H9 (cell line): ENCODE measurements around the gene LUZP2. TPM values are rescaled to one million over a fixed set of nuclear protein-coding genes. Genes with fewer than 3 reads are reported as not detected.
A peak's percentile ranks its signal among the peaks of the same experiment; 100 is the strongest.

Source experiments
- DNase-seq: peaks from one replicate; pipeline ENCODE4 v3.0.0-alpha.2; 2017
- H2AFZ ChIP-seq: one replicate; pipeline ENCODE4 v1.6.1; 2013; ENCODE audit warnings: mild to moderate bottlenecking, low read length, control low read depth, moderate library complexity
- H2AK5ac ChIP-seq: 2 replicates; pipeline ENCODE4 v1.6.1; 2013; ENCODE audit warnings: low read length, control low read depth, mixed read lengths; ENCODE audit not compliant: insufficient read length
- H2BK120ac ChIP-seq: one replicate; pipeline ENCODE4 v1.6.1; 2013; ENCODE audit warnings: low read depth, mild to moderate bottlenecking, low read length, control low read depth, inconsistent platforms; ENCODE audit not compliant: poor library complexity, severe bottlenecking
- H2BK12ac ChIP-seq: 2 replicates; pipeline ENCODE4 v1.6.1; 2013; ENCODE audit warnings: low read length, control low read depth, mixed read lengths, low read depth; ENCODE audit not compliant: insufficient read length
- H2BK15ac ChIP-seq: 2 replicates; pipeline ENCODE4 v1.6.1; 2013; ENCODE audit warnings: low read depth, low read length, control low read depth
- H2BK20ac ChIP-seq: one replicate; pipeline ENCODE4 v1.6.1; 2013; ENCODE audit warnings: low read depth, mild to moderate bottlenecking, low read length, control low read depth, inconsistent platforms; ENCODE audit not compliant: poor library complexity, severe bottlenecking
- H2BK5ac ChIP-seq: 2 replicates; pipeline ENCODE4 v1.6.1; 2013; ENCODE audit warnings: low read length, control low read depth, mixed read lengths; ENCODE audit not compliant: insufficient read length
- H3K14ac ChIP-seq: 2 replicates; pipeline ENCODE4 v1.6.1; 2013; ENCODE audit warnings: low read length, control low read depth; ENCODE audit not compliant: insufficient read depth
- H3K18ac ChIP-seq: 2 replicates; pipeline ENCODE4 v1.6.1; 2013; ENCODE audit warnings: low read depth, mild to moderate bottlenecking, mixed read lengths, low read length, control low read depth; ENCODE audit not compliant: insufficient read length
- H3K23ac ChIP-seq: 2 replicates; pipeline ENCODE4 v1.6.1; 2013; ENCODE audit warnings: low read length, control low read depth, mixed read lengths, low read depth; ENCODE audit not compliant: insufficient read length
- H3K23me2 ChIP-seq: 2 replicates; pipeline ENCODE4 v1.6.1; 2013; ENCODE audit warnings: low read depth, mild to moderate bottlenecking, mixed read lengths, low read length, control low read depth; ENCODE audit not compliant: insufficient read length, poor library complexity, severe bottlenecking
- H3K27ac ChIP-seq: 2 replicates; pipeline ENCODE4 v1.5.1; 2013; ENCODE audit warnings: low read length, control low read depth, mixed read lengths, low read depth; ENCODE audit not compliant: insufficient read length
- H3K27me3 ChIP-seq: 2 replicates; pipeline ENCODE4 v1.6.1; 2013; ENCODE audit warnings: low read length, control low read depth, inconsistent platforms; ENCODE audit not compliant: insufficient read depth
- H3K4ac ChIP-seq: 2 replicates; pipeline ENCODE4 v1.6.1; 2013; ENCODE audit warnings: low read depth, mild to moderate bottlenecking, control low read depth, inconsistent platforms, low read length, moderate library complexity
- H3K4me1 ChIP-seq: 2 replicates; pipeline ENCODE4 v1.6.1; 2013; ENCODE audit warnings: low read length, control low read depth, inconsistent platforms; ENCODE audit not compliant: insufficient read depth
- H3K4me2 ChIP-seq: 2 replicates; pipeline ENCODE4 v1.6.1; 2013; ENCODE audit warnings: low read length, control low read depth, mixed read lengths; ENCODE audit not compliant: insufficient read length, insufficient read depth
- H3K56ac ChIP-seq: 2 replicates; pipeline ENCODE4 v1.6.1; 2013; ENCODE audit warnings: low read depth, mild to moderate bottlenecking, mixed read lengths, low read length, control low read depth; ENCODE audit not compliant: insufficient read length
- H3K79me1 ChIP-seq: 2 replicates; pipeline ENCODE4 v1.6.1; 2013; ENCODE audit warnings: low read depth, mild to moderate bottlenecking, moderate library complexity, low read length, control low read depth, inconsistent platforms; ENCODE audit not compliant: insufficient read depth, poor library complexity, severe bottlenecking
- H3K79me2 ChIP-seq: 2 replicates; pipeline ENCODE4 v1.6.1; 2013; ENCODE audit warnings: low read length, control low read depth, inconsistent platforms; ENCODE audit not compliant: insufficient read depth
- H3K9ac ChIP-seq: 2 replicates; pipeline ENCODE4 v1.6.1; 2013; ENCODE audit warnings: low read length, control low read depth, mixed read lengths; ENCODE audit not compliant: insufficient read length; ENCODE audit errors: extremely low read depth
- H3K9me3 ChIP-seq: one replicate; pipeline ENCODE4 v1.6.1; 2013; ENCODE audit warnings: low read depth, low read length, inconsistent platforms; ENCODE audit not compliant: control insufficient read depth
- H3T11ph ChIP-seq: one replicate; pipeline ENCODE4 v1.6.1; 2013; ENCODE audit warnings: mild to moderate bottlenecking, low read length, control low read depth, inconsistent platforms
- H4K20me1 ChIP-seq: one replicate; pipeline ENCODE4 v1.6.1; 2013; ENCODE audit not compliant: control insufficient read depth, insufficient read length, insufficient read depth
- H4K5ac ChIP-seq: 2 replicates; pipeline ENCODE4 v1.6.1; 2013; ENCODE audit warnings: low read depth, mild to moderate bottlenecking, mixed read lengths, low read length, control low read depth; ENCODE audit not compliant: insufficient read length
- H4K8ac ChIP-seq: replicated peaks from 2 replicates; pipeline ENCODE4 v1.6.1; 2013; ENCODE audit warnings: low read length, control low read depth, mixed read lengths, low read depth; ENCODE audit not compliant: insufficient read length
- H4K91ac ChIP-seq: 2 replicates; pipeline ENCODE4 v1.6.1; 2013; ENCODE audit warnings: low read depth, mild to moderate bottlenecking, moderate library complexity, mixed read lengths, low read length, control low read depth; ENCODE audit not compliant: insufficient read length
- H3K27ac Mint-ChIP-seq, 3 experiments: 2 replicates in 2 of 3; 3 replicates in 1 of 3; pipeline ENCODE4 v1.8.0; 2020 to 2021; ENCODE audit warnings: mixed read lengths in 3 of 3, mild to moderate bottlenecking in 1 of 3, moderate library complexity in 1 of 3
- H3K27me3 Mint-ChIP-seq: 2 replicates; pipeline ENCODE4 v1.8.0; 2021; ENCODE audit warnings: low read depth, mild to moderate bottlenecking, moderate library complexity, mixed read lengths
- H3K36me3 Mint-ChIP-seq, 3 experiments: 2 replicates in 2 of 3; 3 replicates in 1 of 3; pipeline ENCODE4 v1.8.0; 2020 to 2021; ENCODE audit warnings: low read depth in 3 of 3, mixed read lengths in 3 of 3; ENCODE audit not compliant: insufficient read depth in 1 of 3
- H3K4me1 Mint-ChIP-seq, 2 experiments: 2 replicates each; pipeline ENCODE4 v1.8.0; 2020; ENCODE audit warnings: mixed read lengths in 2 of 2
- H3K4me3 Mint-ChIP-seq, 2 experiments: 2 replicates in 1 of 2; 3 replicates in 1 of 2; pipeline ENCODE4 v1.8.0; 2020 to 2021; ENCODE audit warnings: mild to moderate bottlenecking in 2 of 2, mixed read lengths in 2 of 2, moderate library complexity in 1 of 2
- H3K9me3 Mint-ChIP-seq, 2 experiments: 2 replicates in 1 of 2; 3 replicates in 1 of 2; pipeline ENCODE4 v1.8.0; 2020; ENCODE audit warnings: mild to moderate bottlenecking in 2 of 2, mixed read lengths in 2 of 2, moderate library complexity in 1 of 2
- WGBS: extraction: QIAGEN DNeasy Blood & Tissue Kit; methylation state at CpG from one replicate; pipeline ENCODE4 v1.1.7; 2013; ENCODE audit warnings: missing lambda C conversion rate, low lambda C conversion rate, mixed read lengths; ENCODE audit not compliant: insufficient read length; ENCODE audit errors: extremely low coverage; 5-methylcytosine and 5-hydroxymethylcytosine counted together
- total RNA-seq: library from RNA; stranded (reverse); gene quantifications from 2 replicates; pipeline ENCODE4 v1.2.1, GENCODE V29; 2021
- TF ChIP-seq, protein P1 (sequence below): fragments of 200-600 bp; sonication (generic); conservative IDR thresholded peaks from 3 replicates; pipeline ENCODE4 v1.8.0; 2021; ENCODE audit warnings: antibody characterized with exemption, mild to moderate bottlenecking

The LUZP2 gene
- total RNA-seq, 1 experiment from 2014 or later, result 25.4 TPM

DNA sequence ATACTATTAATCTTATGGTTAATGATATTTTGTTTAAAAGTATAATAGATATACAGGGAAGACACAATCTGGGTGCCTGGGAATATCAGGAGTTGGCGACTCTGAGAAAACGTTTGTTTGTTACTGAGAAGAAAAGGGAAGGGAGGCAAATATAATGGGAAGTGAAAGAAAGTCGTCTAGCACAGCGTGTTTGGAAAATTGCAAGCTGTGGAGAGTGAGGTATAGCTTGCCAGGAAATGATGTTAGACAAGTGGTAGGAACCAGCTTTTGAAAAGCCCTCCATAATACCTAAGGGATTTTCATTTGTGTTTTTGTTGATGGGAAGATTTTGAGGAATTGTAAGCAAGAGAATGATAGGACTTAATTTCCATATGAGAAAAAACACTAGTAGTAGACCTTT is 322.2 kb downstream of the LUZP2 start:
- H3K36me3 Mint-ChIP-seq, result no peaks in the 10 kb centered on the region
- H4K91ac ChIP-seq, result no peak overlapping the region
- no peak overlapping the region for H4K8ac ChIP-seq
- no peaks in the 10 kb centered on the region for H3K79me2 ChIP-seq
- TF ChIP-seq, protein P1, sequence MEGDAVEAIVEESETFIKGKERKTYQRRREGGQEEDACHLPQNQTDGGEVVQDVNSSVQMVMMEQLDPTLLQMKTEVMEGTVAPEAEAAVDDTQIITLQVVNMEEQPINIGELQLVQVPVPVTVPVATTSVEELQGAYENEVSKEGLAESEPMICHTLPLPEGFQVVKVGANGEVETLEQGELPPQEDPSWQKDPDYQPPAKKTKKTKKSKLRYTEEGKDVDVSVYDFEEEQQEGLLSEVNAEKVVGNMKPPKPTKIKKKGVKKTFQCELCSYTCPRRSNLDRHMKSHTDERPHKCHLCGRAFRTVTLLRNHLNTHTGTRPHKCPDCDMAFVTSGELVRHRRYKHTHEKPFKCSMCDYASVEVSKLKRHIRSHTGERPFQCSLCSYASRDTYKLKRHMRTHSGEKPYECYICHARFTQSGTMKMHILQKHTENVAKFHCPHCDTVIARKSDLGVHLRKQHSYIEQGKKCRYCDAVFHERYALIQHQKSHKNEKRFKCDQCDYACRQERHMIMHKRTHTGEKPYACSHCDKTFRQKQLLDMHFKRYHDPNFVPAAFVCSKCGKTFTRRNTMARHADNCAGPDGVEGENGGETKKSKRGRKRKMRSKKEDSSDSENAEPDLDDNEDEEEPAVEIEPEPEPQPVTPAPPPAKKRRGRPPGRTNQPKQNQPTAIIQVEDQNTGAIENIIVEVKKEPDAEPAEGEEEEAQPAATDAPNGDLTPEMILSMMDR, result no peak
- no peak overlapping the region for H3K4me3 Mint-ChIP-seq
- H3K23me2 ChIP-seq, result no peaks in the 10 kb centered on the region
- H3K79me1 ChIP-seq, result no peaks in the 10 kb centered on the region
- peak overlapping the region in 1 of 3 experiments; percentile 12; a peak in 1 of 7 replicates for H3K27ac Mint-ChIP-seq
- H3K27me3 ChIP-seq, result no peaks in the 10 kb centered on the region
- no peak overlapping the region for H2BK15ac ChIP-seq
- H3T11ph ChIP-seq, result no peak overlapping the region
- H2BK5ac ChIP-seq, result no peak overlapping the region
- H3K9me3 Mint-ChIP-seq, result no peaks in the 10 kb centered on the region; a peak in 1 of 5 replicates
- no peak overlapping the region for H3K23ac ChIP-seq
- no peak overlapping the region for H3K18ac ChIP-seq
- H3K4me2 ChIP-seq, result no peak overlapping the region
- no peak overlapping the region for H3K14ac ChIP-seq
- H2BK20ac ChIP-seq, result no peak overlapping the region
- no peaks in the 10 kb centered on the region for H3K27me3 Mint-ChIP-seq
- peaks cover 10 to 12% of the 10 kb centered on the region in 2 experiments for H3K4me1 Mint-ChIP-seq
- no peaks in the 10 kb centered on the region for H3K9me3 ChIP-seq
- H4K20me1 ChIP-seq, result no peaks in the 10 kb centered on the region
- no peak overlapping the region for H2AFZ ChIP-seq
- H2BK12ac ChIP-seq, result no peak overlapping the region
- no CpG with 5 or more reads among the region's 4 CpGs for WGBS
- no peak for DNase-seq
- H3K27ac ChIP-seq, result no peak overlapping the region
- no peak overlapping the region for H2BK120ac ChIP-seq
- H3K56ac ChIP-seq, result no peak overlapping the region
- H4K5ac ChIP-seq, result no peak overlapping the region
- no peaks in the 10 kb centered on the region for H3K4me1 ChIP-seq
- no peak overlapping the region for H3K9ac ChIP-seq
- H3K4ac ChIP-seq, result no peak overlapping the region
- H2AK5ac ChIP-seq, result no peak overlapping the region
